Esophagus muscularis mucosa (tissue), 4 donors: Measurements from ENCODE around the gene RASAL2. TPM values are rescaled to one million over a fixed set of nuclear protein-coding genes. Genes with fewer than 3 reads are reported as not detected.

ENCODE experiments used
- DNase-seq: peaks from one replicate; pipeline ENCODE4 v3.0.0-alpha.2; 2017; ENCODE audit errors: extremely low spot score
- H3K27ac ChIP-seq, 4 donors: fragments of 200-600 bp; sonication (generic); replicated peaks in 1 of 4; 1 replicate in 3 of 4; 2 replicates in 1 of 4; pipeline ENCODE4 v1.5.1; 2016 to 2019; ENCODE audit warnings: mild to moderate bottlenecking in 1 of 4
- H3K27me3 ChIP-seq, 4 donors: fragments of 200-600 bp; sonication (generic); one replicate each; pipeline versions ENCODE4 v1.5.1 to v1.6.0; 2016 to 2019
- H3K36me3 ChIP-seq, 4 donors: fragments of 200-600 bp; sonication (generic); one replicate each; pipeline ENCODE4 v1.5.1; 2016 to 2019
- H3K4me1 ChIP-seq, 4 donors: fragments of 200-600 bp; sonication (generic); one replicate each; pipeline ENCODE4 v1.5.1; 2016 to 2019
- H3K4me3 ChIP-seq, 4 donors: fragments of 200-600 bp; sonication (generic); 1 replicate in 2 of 4; 2 replicates in 2 of 4; pipeline ENCODE4 v1.5.1; 2016 to 2019; ENCODE audit warnings: mild to moderate bottlenecking in 4 of 4, moderate library complexity in 1 of 4
- H3K9me3 ChIP-seq, 4 donors: fragments of 200-600 bp; sonication (generic); 1 replicate in 3 of 4; 2 replicates in 1 of 4; pipeline ENCODE4 v1.5.1; 2016 to 2019
- CTCF ChIP-seq, 3 experiments: fragments of 200-600 bp in 2 of 3; fragments of 450-650 bp in 1 of 3; sonication (generic) in 2 of 3; IDR thresholded peaks; one replicate each; pipeline ENCODE4 v1.5.1; 2017 to 2019; ENCODE audit warnings: antibody characterized with exemption in 3 of 3, mild to moderate bottlenecking in 2 of 3, moderate library complexity in 1 of 3
- EP300 ChIP-seq: sonication (generic); formaldehyde crosslinking; IDR thresholded peaks from one replicate; pipeline ENCODE4 v1.6.1; 2017; ENCODE audit warnings: antibody characterized with exemption
- POLR2A ChIP-seq: fragments of 450-650 bp; IDR thresholded peaks from one replicate; pipeline ENCODE4 v1.6.1; 2017; ENCODE audit warnings: antibody characterized with exemption, moderate library complexity, mild to moderate bottlenecking, low read depth
- POLR2AphosphoS5 ChIP-seq, 2 donors: sonication (generic); formaldehyde crosslinking; IDR thresholded peaks; one replicate each; pipeline ENCODE4 v1.6.1; 2017; ENCODE audit warnings: antibody characterized with exemption in 2 of 2
- WGBS: methylation state at CpG from one replicate; pipeline ENCODE4 v1.1.5; 2018; 5-methylcytosine and 5-hydroxymethylcytosine counted together
- intact Hi-C: fragments of 100-400 bp; cut with DNase I; formaldehyde crosslinking; loops from one replicate; pipeline ENCODE4 v1.15.1; 2023
- total RNA-seq, 4 donors: library from RNA; depleted of rRNA; stranded (reverse); fragments of >200 nt; gene quantifications; one replicate each; pipeline versions ENCODE4 v1.1.0 to v1.2.1, GENCODE V29; 2016

The RASAL2 gene
- 10 to 100 TPM; 11.6 to 30.0 (median 22.3) TPM for total RNA-seq

GRCh38 chr1:178093951-178094738 is at the start of gene RASAL2:
TSS of gene RASAL2 (plus strand) at chr1:178094104. CDS start at chr1:178094493, 389 bp downstream.
- no peaks in the 10 kb centered on the region for H3K9me3 ChIP-seq
- intact Hi-C loops, result loop anchor here (2.0 to 10.0 kb wide), 2 partner anchors 63 to 191 kb away; no protein-coding TSS in a partner anchor
- H3K36me3 ChIP-seq, result no peaks in the 10 kb centered on the region
- H3K4me1 ChIP-seq, result peaks cover 16 to 41% (median 30%) of the 10 kb centered on the region in 4 donors
- WGBS, result 0% methylated on average over 25 of the region's 82 CpGs
- peak; percentile 92 for DNase-seq
- H3K4me3 ChIP-seq, result peak within 1 kb of the TSS; percentile 79 to 92 (median 84)
- TF ChIP-seq POLR2AphosphoS5 (IDR thresholded peaks at IDR 0.05) (peak in 1 of 2 donors; percentile 41), CTCF (IDR thresholded peaks at IDR 0.05) (peak; percentile 6 to 45 (median 18)), EP300 (no peak), POLR2A (no peak)
- H3K27me3 ChIP-seq, result no peaks in the 10 kb centered on the region
- H3K27ac ChIP-seq, result peak within 1 kb of the TSS; percentile 84 to 94 (median 90)

DNA sequence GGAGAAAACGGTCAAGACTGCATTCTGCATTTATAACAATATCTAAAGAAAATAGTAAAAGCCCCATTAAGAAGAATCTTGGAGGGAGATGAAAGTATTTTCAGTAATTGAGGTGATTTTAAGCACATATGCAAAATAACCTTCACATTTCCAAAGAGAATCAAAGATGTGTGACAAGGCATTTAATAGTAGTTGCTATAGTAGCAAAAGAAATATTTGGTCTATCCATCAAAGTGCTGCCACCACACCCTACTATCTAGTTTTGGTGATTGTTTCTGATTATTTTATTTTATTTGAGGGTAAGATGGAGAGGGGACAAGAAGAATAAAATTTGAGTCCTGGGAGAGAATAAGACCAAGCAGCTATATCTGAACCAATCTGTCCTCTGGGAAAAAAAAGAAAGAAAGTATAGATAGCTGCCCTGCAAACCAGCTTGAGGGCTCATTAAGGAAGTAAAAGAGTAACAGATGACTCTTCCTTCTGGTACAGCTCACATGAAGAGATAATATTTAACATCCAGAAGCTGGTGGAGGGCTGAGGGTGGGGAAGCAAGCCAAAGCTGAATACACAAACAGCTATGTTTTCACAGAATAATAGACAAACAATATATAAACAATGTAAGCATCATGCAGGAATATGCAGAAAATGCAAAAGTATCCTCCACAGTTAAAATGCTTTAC is 47.2 kb upstream of the RASAL2 start:
- intact Hi-C loops, result no loop called here

DNA sequence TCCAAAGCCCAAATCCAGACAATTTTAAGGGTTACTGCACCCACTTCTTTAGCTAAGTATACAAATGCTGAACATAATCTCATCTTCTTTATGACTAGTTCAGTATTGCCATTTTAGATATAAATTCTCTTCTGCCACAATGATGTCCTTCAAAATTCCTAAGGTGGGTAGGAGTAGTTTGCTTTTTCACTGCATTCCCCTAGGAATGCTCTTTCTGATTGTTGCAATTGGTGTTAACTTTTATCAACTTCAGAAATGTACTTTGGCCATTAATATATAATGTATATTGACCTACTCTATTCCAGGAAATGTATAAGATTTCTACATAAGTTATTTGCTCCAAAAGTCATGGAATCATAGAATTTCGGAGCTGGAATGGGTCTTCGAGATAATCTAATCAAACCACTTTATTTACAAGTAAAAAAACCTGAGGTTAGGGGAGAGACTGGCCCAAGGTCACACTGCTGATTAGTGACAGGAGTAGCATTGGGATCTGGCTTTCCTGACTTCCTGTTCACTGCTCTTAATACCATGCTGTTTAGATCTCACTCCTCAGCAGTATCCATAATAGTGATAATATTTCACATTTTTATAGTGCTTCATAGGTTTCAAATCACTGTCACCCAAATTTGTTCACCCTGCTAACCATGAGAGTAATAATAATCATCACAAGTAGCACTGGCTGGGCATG is 46.4 kb upstream of the RASAL2 start:
- peaks cover 0 to 3% (median 0%) of the 10 kb centered on the region in 4 donors for H3K9me3 ChIP-seq
- intact Hi-C loops, result no loop called here
- no peak for DNase-seq
- no peak overlapping the region for H3K27ac ChIP-seq
- no peak for TF ChIP-seq POLR2AphosphoS5 (IDR thresholded peaks at IDR 0.05)
- no peak for TF ChIP-seq CTCF (IDR thresholded peaks at IDR 0.05)
- no peak for TF ChIP-seq EP300
- H3K4me3 ChIP-seq, result no peak overlapping the region
- H3K27me3 ChIP-seq, result no peaks in the 10 kb centered on the region
- WGBS, result 78% methylated on average over 2 of the region's 2 CpGs
- peaks cover 0 to 11% (median 3%) of the 10 kb centered on the region in 4 donors for H3K4me1 ChIP-seq
- H3K36me3 ChIP-seq, result no peaks in the 10 kb centered on the region

More for the DNA sequence above, 47.2 kb upstream of the RASAL2 start:
- no peak for DNase-seq
- Histone ChIP-seq H3K27me3 (no peaks in the 10 kb centered on the region), H3K4me1 (peaks cover 0 to 10% (median 0%) of the 10 kb centered on the region in 4 donors), H3K9me3 (peaks cover 0 to 3% (median 0%) of the 10 kb centered on the region in 4 donors), H3K4me3 (no peak overlapping the region), H3K27ac (no peak overlapping the region), H3K36me3 (no peaks in the 10 kb centered on the region)
- TF ChIP-seq EP300, result no peak
- 65% methylated on average over 1 of the region's 1 CpG for WGBS

DNA sequence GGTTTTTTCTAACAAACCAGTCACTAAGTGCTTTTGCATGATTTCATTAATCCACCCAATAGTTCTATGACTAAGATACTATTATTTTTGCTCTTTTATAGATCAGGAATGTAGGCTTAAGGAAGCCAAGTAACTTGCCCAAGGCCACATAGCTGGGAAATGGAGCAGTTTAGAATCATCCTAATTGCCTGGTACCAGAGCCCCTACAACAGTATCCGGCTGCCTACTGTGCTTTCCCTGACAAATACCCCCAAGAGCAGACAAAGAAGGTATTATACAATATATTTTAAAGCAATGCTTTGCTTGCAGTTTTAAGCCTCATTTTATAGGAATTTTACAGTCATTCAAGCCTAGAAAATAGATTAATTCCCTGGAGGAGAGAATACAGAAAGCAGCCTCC is 45.5 kb upstream of the RASAL2 start:
- no peak for DNase-seq
- peaks cover 0 to 12% (median 5%) of the 10 kb centered on the region in 4 donors for H3K4me1 ChIP-seq
- H3K27me3 ChIP-seq, result no peaks in the 10 kb centered on the region
- no peaks in the 10 kb centered on the region for H3K36me3 ChIP-seq
- intact Hi-C loops, result no loop called here
- peaks cover 0 to 3% (median 0%) of the 10 kb centered on the region in 4 donors for H3K9me3 ChIP-seq
- TF ChIP-seq CTCF (IDR thresholded peaks at IDR 0.05), result no peak
- TF ChIP-seq POLR2A, result no peak
- no peak for TF ChIP-seq EP300
- no peak for TF ChIP-seq POLR2AphosphoS5 (IDR thresholded peaks at IDR 0.05)
- H3K27ac ChIP-seq, result no peak overlapping the region
- no peak overlapping the region for H3K4me3 ChIP-seq
- WGBS, result 91% methylated on average over 1 of the region's 1 CpG

DNA sequence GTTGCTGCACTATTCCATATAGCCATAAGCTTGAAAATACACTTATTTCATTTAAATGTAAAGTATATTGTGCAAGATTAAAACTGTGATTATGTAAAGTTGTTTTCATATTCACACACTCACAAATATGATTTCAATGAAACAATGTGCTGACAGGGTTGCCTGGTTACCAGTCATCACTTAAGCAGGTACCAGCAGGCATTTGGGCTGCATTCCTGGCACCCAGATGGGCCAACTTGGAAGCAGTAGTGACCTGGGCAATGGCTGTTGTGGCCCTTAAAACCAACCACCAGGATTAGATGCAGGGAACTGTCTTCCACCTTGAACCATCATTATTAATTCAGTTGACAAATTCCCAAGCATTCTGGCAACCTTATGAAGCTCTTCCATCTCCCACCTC is 45.0 kb upstream of the RASAL2 start:
- no peak for DNase-seq
- Histone ChIP-seq H3K27ac (no peak overlapping the region), H3K27me3 (no peaks in the 10 kb centered on the region), H3K4me3 (no peak overlapping the region), H3K9me3 (peaks cover 0 to 1% (median 0%) of the 10 kb centered on the region in 4 donors), H3K4me1 (peaks cover 0 to 14% (median 6%) of the 10 kb centered on the region in 4 donors), H3K36me3 (no peaks in the 10 kb centered on the region)
- intact Hi-C loops, result no loop called here
- no peak for TF ChIP-seq EP300
- TF ChIP-seq POLR2AphosphoS5 (IDR thresholded peaks at IDR 0.05), result no peak
- no peak for TF ChIP-seq CTCF (IDR thresholded peaks at IDR 0.05)
- no peak for TF ChIP-seq POLR2A
